ENCODE data around the gene MASP2.
"Not testable (repeated sequence)": the region's sequence is repeated elsewhere in the genome, so short reads cannot be mapped to it uniquely, and the experiment has no call there.

MASP2 gene

DNA sequence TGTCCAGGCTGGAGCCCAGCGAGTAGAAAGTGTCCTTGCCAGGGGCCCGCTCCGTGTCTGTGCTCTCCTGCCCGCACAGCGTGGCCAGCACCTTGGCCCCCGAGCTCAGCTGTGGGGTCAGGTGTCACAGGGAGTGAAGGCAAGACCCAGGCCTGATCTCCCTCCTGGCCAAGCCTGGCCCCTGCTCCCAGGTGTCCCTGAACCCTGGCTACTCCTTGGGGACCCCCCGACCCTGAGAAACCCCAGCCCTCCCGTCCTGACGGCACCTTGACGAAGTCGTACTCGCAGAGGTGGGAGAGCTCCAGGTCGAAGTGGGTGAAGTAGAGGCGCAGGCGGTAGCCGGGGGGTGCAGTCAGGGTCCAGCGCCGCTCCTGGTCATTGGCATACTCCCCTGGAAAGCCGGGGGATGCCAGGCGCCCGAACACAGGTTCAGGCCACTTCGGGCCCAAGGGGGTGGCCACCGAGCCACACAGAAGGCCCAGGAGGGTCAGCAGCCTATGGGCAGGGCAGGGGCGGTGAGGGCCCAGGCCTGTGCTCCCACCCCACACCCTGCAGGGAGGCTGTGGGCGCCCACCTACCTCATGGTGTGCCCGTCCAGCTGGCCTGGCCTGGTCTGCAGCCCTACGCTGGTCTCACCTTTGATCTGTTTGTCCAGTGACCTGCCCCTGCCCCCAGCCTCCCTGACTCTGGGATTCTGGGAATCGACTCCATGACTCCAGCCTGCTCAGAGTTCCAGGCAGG lies at the start of gene MASP2:
Gene MASP2, minus strand, starts transcription at position 615 of the 741 bp plus-strand sequence. Its CDS starts 32 bp downstream, at position 583.
- DNase-seq: no peak

GRCh38 chr1:11083784-11084183 lies 36.7 kb upstream of the MASP2 start:
- DNase-seq: not testable (repeated sequence)

DNA sequence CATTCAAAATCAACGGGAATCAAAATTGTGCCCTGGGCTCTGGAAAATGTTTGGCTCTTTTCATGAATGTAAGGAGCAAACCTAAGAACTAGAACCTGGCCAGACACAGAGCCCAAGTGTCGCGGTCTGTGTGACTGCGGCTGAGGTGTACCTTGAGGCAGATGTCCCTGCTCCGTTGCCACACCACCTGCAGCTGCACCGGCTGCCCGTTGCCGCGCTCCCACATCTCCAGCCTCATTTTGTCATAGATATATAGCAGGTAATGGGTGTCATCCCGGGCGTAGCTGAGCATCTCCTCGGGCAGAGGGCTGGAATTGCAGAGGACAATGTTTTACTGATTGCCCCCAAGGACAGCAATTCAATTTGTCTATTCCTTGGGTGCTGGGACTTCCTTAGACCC lies 33.9 kb upstream of the MASP2 start:
- no peak for DNase-seq

DNA sequence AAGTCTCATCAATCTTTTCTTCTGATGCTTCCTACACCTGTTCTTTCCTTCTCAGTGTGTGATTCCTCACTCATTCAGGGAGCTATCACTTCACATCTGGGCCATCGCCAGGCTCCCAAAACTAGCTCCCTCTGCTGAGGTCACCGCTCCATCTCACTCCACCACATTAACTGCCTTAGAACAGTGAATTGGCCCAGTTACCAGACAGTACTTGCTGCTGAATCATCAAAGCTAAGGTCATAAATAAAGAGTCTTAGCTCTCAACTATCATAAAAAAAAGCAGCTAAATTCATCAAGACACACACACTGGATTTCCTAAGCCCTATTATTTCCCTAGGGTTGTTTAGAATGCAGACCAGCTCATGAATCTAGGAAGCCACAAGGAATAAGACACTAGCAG lies 31.6 kb upstream of the MASP2 start:
- DNase-seq: no peak

- DNase-seq: not testable (repeated sequence)
Measured at GRCh38 chr1:11073398-11073797, 26.4 kb upstream of the MASP2 start.

DNA sequence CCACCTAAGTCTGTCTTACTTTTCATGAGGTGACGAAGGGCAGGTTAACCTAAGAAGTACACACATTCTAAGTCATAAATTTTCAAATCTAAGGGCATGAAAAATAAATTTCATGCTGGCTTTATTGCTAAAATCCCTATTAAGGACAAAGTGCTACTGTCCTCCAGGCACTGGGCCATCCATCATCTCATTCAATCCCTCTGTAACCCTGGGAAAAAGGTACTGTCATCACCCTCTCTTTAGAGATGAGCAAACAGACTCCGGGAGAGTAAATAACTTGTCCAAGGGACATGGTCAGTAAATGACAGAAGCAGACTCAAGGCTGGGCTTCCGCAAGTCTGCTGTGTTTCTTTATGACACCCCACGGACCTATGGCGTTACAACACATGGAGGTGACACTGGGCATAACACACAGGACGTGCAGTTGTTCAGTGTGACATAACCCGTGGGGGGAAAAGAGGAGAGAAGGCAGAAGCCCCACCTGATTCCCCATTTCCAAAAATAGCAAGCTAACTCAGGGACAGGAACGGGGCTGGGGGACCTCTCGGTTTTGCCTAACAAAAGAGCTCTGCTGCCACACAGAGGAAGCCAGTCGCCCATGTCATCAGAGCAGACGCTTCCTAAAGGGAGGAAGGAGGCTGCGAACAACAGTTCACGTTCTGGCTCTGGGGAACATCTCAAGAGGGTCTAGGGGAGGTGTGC lies 25.3 kb upstream of the MASP2 start:
- DNase-seq: no peak

DNA sequence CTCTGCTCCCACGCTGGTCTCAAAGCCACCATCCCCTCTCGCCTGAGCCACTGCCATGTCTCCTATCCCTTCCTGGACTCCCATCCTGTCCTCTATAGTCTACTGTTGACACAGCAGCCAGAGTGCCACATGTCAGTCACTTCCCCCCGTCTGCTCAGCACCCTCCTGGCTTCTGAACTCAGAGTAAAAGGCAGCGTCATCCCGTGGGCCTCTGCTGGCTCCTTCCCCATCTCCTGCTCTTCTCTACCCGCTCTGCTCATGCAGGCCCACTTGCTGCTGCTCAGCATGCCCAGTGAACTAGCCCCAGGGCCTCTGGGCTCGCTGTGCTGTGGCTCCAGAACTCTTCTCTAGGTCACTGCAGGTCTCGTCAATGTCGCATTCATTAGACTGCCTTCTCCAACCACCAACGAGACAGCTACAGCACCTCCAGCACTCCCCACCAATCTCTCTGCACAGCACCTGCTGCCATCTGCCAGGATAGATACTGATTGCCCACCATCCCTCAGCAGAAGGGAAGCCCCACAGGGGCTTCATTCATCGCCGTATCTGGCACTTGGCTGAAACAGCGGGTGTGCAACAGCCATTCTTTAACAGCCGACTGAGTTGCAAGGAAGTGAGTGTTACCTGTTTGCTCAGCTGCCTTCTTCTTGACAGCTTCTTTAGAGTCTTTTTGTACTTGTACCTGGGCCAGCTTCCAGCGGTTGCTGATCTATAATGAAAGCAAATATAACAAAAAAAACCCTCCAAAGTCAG lies 24.6 kb upstream of the MASP2 start:
- no peak for DNase-seq

DNA sequence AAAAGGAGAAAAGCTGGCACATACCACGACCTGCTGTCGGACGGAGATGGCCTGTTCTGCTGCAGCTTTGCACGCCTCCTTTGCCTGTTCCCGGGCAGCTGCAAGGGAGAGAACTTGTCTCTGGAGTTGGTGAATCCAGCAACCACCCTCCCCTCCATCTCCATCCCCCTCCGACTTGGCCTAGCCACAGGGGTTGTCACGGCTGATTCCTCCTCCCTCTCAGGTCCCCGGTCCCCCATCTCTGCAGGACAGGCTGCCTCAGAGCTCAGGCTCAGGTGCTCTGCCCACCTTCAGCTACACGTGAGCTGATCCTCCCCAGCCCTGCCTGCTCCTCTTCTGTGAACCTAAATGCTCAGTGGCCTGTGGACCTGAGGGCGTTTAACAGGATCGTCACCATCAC lies 23.8 kb upstream of the MASP2 start:
- DNase-seq: no peak

DNA sequence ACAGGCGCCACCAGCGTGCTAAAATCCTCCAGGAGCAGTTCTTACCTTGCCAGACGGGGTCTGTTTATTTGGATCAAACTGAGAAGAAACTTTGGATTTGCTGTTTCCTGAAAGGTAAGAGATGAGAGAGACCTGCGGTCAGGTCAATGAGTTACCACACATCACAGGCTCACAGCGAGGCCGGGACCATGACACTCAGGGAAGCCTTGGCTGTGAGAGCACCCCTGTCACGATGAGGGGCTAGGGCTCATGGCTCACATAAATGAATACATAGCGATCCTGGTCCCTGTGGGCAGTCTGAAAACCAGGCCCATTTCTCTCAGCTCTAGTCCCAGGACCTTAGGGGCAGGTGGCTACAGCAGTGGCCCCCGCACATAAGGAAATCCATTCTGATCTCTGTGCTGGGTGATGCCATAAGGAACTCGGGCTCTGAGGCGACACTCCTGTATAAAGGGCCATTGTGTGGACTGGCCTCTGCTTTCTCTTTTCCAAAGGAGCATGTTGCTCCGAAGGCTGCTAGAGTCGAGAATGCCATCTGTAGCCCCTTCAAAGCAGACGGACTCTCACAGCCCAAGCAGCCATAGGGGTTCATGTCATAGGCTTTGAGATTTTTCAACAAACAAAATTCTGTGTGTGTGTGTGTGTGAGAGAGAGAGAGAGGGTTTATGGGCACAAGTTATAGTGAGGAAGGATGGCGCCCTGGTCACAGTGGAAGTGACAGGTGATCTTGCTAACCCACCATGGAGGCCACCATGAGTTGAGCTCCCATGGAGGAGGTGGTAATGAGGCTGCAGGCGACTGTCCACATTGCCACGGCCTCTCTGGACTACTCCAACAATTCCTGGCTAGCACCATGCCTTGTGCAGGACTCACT lies 21.8 kb upstream of the MASP2 start:
- DNase-seq: no peak

- DNase-seq: no peak
Measured at GRCh38 chr1:11067716-11068599, 20.9 kb upstream of the MASP2 start.

GRCh38 chr1:11065796-11066195 lies 18.8 kb upstream of the MASP2 start:
- no peak for DNase-seq

DNA sequence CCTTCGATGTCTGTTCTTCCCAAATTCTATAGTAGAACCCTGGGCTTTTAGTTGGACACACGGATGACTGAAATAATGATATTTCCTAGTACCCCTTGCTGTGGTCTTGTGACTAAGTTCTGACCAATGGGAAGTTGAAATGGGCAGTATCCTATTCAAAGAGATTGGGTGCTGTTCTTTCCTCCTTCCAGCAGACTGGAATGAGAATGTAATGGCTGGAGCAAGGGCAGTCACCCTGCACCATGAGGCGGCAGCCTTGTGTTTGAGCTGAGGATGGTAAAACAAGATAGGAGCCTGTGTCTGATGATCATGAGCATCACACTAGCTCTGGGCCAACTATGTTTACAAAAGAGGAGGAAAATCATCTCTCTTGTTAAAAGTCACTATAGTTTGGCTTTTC lies 17.9 kb upstream of the MASP2 start:
- no peak for DNase-seq

DNA sequence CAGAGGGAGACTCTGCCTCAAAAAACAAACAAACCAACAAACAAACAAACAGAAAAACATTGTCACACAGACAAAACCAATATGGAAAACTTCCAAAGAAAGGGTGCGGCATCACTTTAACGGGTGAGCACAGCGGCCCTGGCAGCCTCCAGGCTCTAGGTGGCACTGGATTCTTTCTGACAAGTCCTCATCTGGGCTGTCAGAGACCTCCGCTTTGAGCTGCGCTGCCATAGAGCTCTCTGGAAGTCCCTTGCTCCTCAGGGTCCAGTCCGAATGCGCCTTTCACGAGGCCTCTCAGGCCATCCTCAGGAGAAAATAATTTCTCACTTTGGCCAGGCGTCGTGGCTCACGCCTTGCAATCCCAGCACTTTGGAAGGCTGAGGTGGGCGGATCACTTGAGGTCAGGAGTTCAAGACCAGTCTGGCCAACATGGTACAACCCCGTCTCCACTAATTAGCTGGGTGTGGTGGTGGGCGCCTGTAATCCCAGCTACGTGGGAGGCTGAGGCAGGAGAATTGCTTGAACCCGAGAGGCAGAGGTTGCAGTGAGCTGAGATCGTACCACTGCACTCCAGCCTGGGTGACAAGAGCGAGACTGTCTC lies 17.0 kb upstream of the MASP2 start:
- DNase-seq: peak; percentile 70

DNA sequence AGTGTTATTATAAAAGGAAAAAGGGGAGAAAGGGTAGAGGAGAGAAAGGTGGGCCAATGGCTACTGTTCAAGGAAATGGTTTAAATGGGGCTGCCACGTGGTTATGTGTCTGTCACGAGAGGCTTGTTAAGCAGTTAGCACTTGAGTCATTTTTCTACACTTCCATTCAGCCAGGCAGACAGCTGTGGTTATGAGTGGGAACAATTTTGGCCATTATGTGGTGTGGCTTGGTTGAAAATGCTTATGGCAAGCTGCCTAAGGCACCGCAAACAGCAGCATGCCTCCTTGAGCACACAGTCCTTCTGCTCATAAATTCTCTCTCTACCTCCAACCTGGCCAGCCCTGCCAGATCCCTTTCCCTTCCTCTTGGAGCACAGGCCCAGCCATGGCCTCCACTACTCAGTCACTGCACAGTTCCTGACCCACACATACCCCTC lies 15.9 kb upstream of the MASP2 start:
- DNase-seq: peak; percentile 39

DNA sequence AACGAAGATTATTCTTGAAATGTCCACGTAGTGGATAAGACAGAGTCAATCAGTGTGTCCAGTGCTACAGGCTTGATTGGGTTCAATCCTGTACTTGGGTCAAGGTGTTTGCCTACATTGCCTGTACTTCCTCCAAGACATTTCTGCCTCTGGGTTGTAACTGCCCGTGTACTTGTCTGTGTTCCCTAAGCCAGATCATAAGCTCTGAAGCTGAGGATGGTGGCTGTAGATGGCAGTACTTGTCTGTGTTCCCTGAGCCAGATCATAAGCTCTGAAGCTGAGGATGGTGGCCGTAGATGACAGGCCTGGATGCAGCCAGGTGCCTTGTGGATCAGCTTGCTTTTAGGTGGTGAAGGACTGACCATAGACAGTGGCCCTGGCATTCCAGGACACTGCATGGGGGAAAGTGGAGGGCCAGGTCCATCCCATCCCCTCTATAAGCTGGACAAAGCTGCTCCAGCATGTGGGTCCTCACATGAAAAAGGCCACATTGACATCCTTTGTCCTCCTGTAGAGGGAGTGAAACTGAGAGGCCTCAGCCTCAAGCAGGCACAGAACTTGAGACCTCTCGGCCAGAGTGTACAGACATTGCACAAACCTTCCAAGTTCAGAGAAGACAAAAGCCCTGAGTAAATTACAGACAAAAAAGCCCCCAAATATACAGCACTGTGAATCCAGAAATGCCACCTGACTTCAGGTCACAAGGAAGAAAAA lies 14.8 kb upstream of the MASP2 start:
- DNase-seq: peak; percentile 23

- peak; percentile 97 for DNase-seq
Measured at GRCh38 chr1:11059968-11060830, 13.2 kb upstream of the MASP2 start, which contains the start of gene SRM. Gene SRM (minus strand): TSS chr1:11060018. CDS start chr1:11059943, 75 bp downstream.

DNA sequence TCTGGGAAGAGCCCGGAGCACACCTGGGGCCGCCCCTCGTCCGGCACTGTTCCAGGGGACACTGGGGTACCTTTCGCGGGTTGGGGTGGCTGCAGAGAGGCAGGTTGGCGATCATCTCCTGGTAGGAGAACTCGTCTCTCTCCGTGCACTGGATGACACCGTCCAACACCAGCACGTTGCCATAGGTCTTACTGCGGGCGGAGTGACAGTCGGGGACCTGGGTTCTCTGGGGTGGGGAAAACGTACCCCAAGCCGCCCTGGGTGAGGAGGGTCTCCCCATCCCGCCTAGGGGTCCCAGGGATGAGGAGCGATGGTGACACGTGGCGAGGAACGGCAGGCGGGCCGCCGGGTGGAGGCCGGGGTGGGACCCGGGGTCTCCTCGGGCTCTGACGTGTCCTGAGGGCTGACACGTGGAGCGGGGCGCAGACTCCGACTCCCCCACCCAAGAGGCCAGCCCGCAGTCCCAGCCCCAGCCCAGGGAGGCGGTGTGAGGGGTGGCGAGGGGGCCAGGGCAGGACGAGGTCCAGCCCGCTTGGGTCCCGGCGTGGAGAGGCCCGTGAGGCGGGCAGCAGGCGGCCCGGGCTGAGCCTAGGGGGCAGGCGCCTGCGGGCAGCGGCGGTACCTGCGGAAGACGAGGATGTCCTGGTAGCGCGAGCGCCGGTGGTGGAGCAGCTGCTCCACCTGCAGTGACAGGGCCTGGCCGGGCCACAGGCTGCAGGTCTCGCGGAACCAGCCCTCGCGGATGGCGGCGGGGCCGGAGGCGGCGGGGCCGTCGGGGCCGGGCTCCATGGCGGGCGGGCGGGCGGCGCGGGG lies 12.3 kb upstream of the MASP2 start:
- DNase-seq: peak; percentile 61

DNA sequence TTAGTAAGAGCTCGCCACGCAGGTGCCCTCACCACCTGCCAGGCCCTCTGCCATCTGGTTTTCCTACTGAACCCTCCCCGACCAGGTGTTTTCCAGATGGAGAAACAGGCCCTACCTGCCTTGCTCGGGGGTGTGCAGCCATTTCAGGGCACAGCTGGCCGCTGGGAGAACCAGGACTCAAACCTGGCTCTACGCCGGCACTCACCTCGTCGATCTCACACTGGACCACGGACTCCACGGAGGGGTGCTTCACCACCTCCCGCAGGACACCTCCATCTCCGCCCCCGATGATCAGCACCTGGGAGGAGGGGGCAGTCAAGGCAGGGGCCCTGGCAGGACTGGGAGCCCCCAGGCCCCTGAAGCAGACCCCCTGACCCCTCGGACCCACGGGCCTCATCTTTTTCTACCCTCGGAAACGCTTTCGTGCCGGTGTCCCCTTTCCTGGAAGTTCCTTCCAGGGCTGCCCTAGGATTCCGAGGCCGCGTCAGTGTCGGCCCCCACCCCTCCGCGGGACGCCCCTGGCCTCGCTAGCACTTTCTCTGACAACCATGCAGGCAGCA lies 11.6 kb upstream of the MASP2 start:
- no peak for DNase-seq
